ENCODE results near the gene HPS5.

DNA sequence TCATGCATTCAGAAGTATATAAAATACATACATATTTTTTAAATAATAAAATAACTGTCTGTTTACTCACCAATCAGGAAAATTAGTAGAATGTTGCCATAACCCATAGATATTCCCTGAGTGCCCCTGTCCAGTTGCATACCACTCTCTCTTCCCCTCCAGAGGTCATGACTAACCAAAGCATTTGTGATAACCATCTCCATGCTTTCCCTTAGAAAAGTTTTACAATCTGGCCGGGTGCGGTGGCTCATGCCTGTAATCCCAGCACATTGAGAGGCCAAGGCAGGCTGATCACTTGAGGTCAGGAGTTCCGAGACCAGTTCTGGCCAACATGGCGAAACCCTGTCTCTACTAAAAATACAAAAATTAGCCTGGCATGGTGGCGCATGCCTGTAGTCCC lies 39.2 kb upstream of the HPS5 start:
- TF ChIP-seq POLR2A (IDR thresholded peaks at IDR 0.05; ENCODE audit: low read depth, low read length) (no peak), POLR2AphosphoS5 (IDR thresholded peaks at IDR 0.05; ENCODE audit: low read depth, low read length) (no peak), TAF1 (IDR thresholded peaks at IDR 0.05; ENCODE audit: low read depth, low read length) (no peak), PAX5 (IDR thresholded peaks at IDR 0.05; ENCODE audit: insufficient read depth, low read length, severe bottlenecking) (no peak), SPI1 (IDR thresholded peaks at IDR 0.05; ENCODE audit: low read depth, low read length) (no peak)

Measured in GM12891 (cell line).